Measurements from ENCODE around the gene TOP2B.

Gene TOP2B

DNA sequence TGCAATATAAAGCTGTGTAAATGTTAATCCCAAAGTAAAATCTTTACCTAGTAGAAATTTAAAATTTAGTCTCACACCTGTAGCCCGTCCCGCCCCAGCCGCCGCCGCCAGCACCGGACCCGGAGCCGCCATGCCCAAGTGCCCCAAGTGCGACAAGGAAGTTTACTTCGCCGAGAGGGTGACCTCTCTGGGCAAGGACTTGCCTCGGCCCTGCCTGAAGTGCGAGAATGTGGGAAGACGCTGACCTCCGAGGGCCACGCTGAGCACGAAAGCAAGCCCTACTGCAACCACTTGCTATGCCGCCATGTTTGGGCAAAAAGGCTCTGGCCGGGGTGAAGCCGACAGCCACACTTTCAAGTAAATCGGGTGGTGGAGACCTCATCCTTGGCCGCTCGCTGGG lies 22.1 kb upstream of the TOP2B start:
- no peak for DNase-seq (ENCODE audit: low spot score)
- no peak for TF ChIP-seq CTCF (IDR thresholded peaks at IDR 0.05; ENCODE audit: extremely low read depth, missing control alignments)

GRCh38 chr3:25683882-25684281 lies 19.2 kb upstream of the TOP2B start:
- TF ChIP-seq CTCF (IDR thresholded peaks at IDR 0.05; ENCODE audit: extremely low read depth, missing control alignments): no peak
- DNase-seq (ENCODE audit: low spot score): no peak

DNA sequence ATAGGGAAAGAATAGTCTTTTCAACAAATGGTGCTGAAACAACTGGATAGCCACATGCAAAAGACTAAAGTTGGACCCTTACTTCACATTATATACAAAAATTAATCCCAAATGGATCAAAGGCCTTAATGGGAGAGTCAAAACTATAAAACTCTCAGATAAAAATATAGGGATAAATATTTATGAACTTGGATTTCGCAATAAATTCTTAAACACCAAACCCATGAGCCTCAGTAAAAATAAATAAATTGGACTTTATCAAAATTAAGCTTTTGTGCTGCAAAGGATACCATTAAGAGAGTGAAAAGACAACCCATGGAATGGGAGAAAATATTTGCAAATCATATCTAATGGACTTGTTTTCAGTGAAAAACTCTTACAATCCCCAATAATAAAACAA lies 18.7 kb upstream of the TOP2B start:
- DNase-seq (ENCODE audit: low spot score): no peak
- TF ChIP-seq CTCF (IDR thresholded peaks at IDR 0.05; ENCODE audit: extremely low read depth, missing control alignments): no peak

DNA sequence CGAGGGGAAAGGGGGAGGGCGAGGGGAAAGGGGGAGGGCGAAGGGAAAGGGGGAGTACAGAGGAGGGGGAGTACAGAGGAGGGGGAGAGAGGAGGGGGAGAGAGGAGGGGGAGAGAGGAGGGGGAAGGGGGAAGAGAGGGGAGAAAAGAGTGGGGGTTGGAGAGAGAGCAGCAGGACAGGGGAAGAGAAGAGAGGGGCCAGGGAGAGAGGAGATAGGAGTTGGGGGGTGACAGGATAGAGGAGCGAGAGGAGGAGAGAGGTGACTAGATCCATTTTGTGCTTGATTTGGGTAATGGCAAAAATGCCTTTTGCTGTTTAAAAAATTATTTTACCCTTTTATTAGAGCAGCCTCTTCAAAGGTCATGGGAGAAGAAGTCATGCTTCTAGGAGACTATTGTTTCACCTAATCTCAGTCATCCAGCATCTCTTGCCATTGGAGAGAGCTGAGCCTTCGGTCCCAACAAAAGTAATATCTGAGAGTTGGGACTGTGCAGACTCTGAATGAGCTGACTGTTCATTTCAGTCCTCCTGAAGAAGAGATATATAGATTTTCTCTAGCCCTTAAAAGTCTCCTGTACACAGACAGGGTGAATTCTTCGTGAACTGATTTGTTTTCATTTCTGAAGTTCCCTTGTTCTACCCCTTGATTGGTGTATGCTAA lies 15.1 kb upstream of the TOP2B start:
- no peak for DNase-seq (ENCODE audit: low spot score)
- no peak for TF ChIP-seq CTCF (IDR thresholded peaks at IDR 0.05; ENCODE audit: extremely low read depth, missing control alignments)

DNA sequence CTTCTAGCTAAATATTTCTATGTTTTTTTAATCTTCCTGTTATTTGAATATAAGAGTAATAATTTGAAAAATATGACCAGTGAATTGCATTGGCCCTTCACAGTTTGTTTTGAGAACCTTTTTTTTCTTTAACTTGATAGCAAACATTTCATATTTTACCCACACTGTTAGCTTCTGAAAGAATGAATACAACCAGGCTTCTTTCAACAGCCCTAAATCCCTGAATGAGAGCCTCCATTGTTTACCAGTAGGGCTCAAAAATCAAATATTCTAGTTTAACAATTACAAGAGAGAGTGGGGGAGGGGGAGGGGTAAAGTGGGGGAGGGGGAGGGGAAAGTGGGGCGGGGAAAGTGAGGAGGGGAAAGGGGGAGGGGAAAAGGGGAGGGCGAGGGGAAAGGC lies 14.5 kb upstream of the TOP2B start:
- no peak for DNase-seq (ENCODE audit: low spot score)
- no peak for TF ChIP-seq CTCF (IDR thresholded peaks at IDR 0.05; ENCODE audit: extremely low read depth, missing control alignments)

DNA sequence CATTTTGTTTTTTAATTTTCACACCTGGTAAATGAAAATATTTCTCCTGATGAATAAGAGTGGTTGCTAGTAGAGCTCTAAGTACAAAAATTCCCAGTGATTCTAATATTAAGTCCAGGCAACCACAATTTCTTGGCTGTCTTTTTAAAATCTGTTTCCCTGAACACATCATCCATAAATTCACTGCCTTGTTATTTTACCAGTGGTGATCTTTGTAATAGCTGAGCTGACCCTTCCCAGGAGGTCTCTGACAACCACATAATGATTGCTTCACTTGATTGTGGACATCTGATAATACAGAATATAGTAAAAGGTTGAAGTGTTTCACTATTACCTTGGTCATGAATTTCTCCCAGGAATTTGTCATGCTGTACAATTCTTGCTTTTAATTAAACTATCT lies 13.9 kb upstream of the TOP2B start:
- DNase-seq (ENCODE audit: low spot score): no peak
- TF ChIP-seq CTCF (IDR thresholded peaks at IDR 0.05; ENCODE audit: extremely low read depth, missing control alignments): no peak

DNA sequence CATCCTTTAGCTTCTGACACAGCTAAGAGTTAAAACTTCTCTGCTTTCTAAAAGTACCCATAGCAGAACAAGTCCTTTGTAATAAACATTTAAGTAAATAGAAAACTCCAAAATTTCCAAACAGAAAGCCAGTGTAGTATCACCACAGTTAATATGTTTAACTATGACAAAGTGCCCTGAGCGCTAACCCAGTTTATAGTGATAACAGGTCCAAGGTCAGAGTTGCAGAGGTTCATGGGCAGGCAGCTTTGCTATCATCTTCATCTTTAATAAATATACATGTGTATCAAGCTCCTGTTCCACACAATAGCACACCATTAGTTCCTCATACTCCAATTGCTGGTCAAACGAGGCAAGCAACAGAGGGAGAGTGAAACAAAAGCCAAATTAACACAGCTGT lies 12.4 kb upstream of the TOP2B start:
- no peak for TF ChIP-seq CTCF (IDR thresholded peaks at IDR 0.05; ENCODE audit: extremely low read depth, missing control alignments)
- DNase-seq (ENCODE audit: low spot score): no peak

All from GM20000 (cell line).